GM18858 (cell line): ENCODE data around the gene LLGL1.

Source experiments
- ATAC-seq: cut with Tn5 transposase; IDR thresholded peaks from one replicate; pipeline ENCODE4 v1.9.1; 2021; ENCODE audit not compliant: unreplicated experiment

Gene LLGL1

GRCh38 chr17:18267366-18267765 is 41.9 kb downstream of the LLGL1 start:
- ATAC-seq: no peak

GRCh38 chr17:18267927-18268711 is 42.7 kb downstream of the LLGL1 start:
- ATAC-seq: no peak

- ATAC-seq: no peak
Measured at GRCh38 chr17:18270046-18270931, 44.9 kb downstream of the LLGL1 start.

- ATAC-seq: no peak
Measured at GRCh38 chr17:18277076-18277475, 51.6 kb downstream of the LLGL1 start.

- no peak for ATAC-seq
Measured at GRCh38 chr17:18278867-18279266, 53.4 kb downstream of the LLGL1 start.

GRCh38 chr17:18280249-18280648 is 54.8 kb downstream of the LLGL1 start:
- no peak for ATAC-seq

GRCh38 chr17:18280766-18281371 is 55.4 kb downstream of the LLGL1 start:
- no peak for ATAC-seq

- ATAC-seq: no peak
Measured at GRCh38 chr17:18281788-18282187, 56.4 kb downstream of the LLGL1 start.

- ATAC-seq: no peak
Measured at GRCh38 chr17:18285296-18285695, 59.9 kb downstream of the LLGL1 start.

- no peak for ATAC-seq
Measured at GRCh38 chr17:18291718-18292540, 66.5 kb downstream of the LLGL1 start.
